GM19463 (cell line): ENCODE data around the gene TOM1L1.

Experiments used
- ATAC-seq: cut with Tn5 transposase; IDR thresholded peaks from one replicate; pipeline ENCODE4 v1.9.1; 2021; ENCODE audit warnings: mild to moderate bottlenecking, moderate library complexity; ENCODE audit not compliant: unreplicated experiment

The TOM1L1 gene

GRCh38 chr17:54892360-54892759, 8.3 kb upstream of the TOM1L1 start:
- ATAC-seq, result no peak

GRCh38 chr17:54898576-54898975, 2.1 kb upstream of the TOM1L1 start:
- ATAC-seq, result no peak

GRCh38 chr17:54899201-54899600, 1.5 kb upstream of the TOM1L1 start:
- no peak for ATAC-seq

DNA sequence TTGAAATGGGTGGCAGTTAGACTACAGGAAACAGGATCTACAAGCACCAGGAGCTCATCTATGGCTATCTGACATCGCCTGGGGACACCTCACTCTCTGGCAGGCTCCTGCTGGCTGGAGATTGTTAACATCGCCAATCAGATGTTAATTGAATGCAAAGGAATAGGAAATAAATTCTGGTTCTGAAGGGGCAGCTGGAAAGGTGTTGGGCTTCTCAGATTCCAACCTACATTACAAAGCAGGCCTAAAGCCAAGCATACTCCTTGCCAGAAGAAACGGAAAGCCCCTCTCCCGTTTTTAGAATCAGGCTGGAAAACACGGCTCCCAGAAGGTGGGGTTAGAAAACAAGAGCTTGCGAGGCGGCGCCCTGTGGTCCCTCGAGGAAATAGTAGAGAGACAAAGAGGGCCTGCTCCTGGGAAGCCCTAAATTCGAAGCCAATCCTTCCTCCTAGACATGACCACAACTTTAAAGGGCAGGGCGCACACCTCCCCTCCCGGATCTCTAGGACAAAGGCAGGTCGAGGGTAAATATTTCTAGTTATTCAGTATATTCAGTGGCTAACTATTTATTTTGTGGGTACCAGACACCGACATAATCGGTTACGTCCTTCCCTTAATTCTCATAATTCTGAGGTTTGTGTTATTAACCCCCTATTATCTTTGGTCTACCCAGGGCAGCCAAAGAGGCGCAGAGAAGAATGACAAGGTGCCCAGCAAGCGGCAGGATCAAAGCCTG, 763 bp upstream of the TOM1L1 start:
- no peak for ATAC-seq

GRCh38 chr17:54901230-54901822, 674 bp downstream of the TOM1L1 start:
- ATAC-seq, result no peak

DNA sequence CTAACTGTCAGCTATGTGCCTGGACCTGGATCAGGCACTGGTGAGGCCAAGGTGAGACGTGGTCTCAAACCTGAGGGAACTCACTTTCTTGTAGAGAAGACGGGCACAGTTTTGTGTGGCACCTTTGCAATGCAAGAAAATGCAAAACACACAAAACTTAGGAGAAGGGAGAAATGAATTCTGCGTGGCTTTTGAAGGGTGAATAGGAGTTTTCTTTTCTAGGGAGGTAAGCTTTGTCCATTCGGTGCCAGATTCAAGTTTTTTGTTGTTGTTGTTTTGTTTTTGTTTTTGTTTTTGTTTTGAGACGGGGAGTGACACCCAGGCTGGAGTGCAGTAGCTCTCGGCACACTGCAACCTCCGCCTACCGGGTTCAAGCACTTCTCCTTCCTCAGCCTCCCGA, 1.4 kb downstream of the TOM1L1 start:
- ATAC-seq, result no peak

- ATAC-seq, result no peak
These were observed 2.0 kb downstream of the TOM1L1 start for GRCh38 chr17:54902611-54903010.

GRCh38 chr17:54903375-54903774, 2.7 kb downstream of the TOM1L1 start:
- ATAC-seq, result peak; percentile 43

GRCh38 chr17:54906683-54907082, 6.0 kb downstream of the TOM1L1 start:
- no peak for ATAC-seq

DNA sequence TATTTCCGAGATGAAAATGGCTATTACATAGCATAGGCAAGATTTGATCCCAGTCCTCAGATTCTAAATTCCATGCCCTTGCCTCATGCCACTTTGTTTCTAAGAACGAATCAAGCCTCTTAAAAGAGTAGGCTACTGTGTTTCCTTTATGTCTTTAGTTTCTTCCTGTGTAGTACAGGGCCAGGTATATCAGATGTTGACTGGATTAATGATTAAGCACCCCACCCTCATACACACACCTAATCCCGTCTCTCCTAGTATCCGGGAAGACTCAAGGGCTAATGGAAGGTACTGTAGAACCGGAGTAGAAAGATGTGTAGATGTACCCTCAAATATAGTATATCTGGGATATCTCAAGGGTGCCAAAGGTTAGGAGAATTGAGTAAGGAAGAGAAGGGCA, 6.7 kb downstream of the TOM1L1 start:
- ATAC-seq, result no peak

- no peak for ATAC-seq
These were observed 9.1 kb downstream of the TOM1L1 start for GRCh38 chr17:54909766-54910165.

GRCh38 chr17:54916721-54917120, 16.1 kb downstream of the TOM1L1 start:
- ATAC-seq, result no peak

DNA sequence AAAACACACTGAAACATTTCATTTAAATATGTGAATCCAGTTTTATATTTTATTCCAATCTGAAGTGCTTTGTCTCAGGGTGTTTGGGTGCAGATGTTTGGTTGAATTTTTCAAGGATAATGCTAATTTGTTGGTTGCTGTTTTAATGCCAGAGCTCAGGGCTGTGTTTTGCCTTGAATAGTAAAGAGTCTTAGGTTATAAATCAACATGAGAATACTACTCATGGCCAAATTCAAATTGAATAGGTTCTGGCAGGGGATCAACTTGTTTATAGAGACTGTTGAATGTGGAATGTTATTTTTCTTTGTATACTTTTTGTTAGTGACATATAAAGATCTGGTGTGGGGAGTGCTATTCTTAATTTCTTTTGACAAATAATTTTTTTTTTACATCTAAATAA, 18.8 kb downstream of the TOM1L1 start:
- no peak for ATAC-seq

DNA sequence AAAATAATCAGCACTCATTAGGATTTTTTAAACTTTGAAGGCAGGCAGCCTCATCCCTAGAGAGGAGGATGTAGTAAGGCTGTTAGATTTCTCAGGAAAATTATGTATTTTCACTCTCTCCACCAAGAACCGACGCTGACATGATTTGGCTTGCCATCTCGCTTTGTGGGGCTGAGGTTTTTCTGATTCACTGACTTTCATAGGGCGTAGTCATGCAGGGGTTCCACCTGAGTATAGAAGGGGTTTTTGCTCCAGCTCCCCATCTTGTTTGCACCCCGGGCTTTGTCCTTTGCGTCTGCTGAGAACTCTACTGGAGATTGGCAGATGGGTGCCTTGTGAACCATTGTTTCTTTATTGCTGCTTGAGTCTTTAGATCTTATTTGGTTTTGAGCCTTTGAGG, 20.2 kb downstream of the TOM1L1 start:
- no peak for ATAC-seq

DNA sequence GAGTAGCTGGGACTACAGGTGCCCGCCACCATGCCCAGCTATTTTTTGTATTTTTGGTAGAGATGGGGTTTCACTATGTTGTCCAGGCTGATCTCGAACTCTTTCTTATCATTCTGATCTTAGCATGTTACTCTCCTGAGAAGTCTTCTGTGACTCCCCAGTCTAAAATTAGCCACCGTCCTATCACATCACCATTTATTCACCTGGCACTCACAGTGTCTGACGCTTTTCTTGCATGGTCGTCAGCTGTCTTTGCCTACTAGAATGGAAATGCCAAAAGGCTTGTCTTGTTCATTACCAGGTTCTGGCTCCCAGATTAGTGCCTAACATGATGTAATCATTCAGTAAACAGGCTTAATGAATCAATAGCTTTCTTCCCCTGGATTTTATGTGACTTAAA, 23.8 kb downstream of the TOM1L1 start:
- ATAC-seq, result no peak

- no peak for ATAC-seq
These were observed 26.9 kb downstream of the TOM1L1 start for GRCh38 chr17:54927525-54927924.

- ATAC-seq, result no peak
These were observed 32.1 kb downstream of the TOM1L1 start for GRCh38 chr17:54932711-54933110.

- no peak for ATAC-seq
These were observed 33.3 kb downstream of the TOM1L1 start for GRCh38 chr17:54933921-54934320.

- ATAC-seq, result no peak
These were observed 34.8 kb downstream of the TOM1L1 start for GRCh38 chr17:54935471-54935870.

- no peak for ATAC-seq
These were observed 36.4 kb downstream of the TOM1L1 start for GRCh38 chr17:54937018-54937417.

- no peak for ATAC-seq
These were observed 36.8 kb downstream of the TOM1L1 start for GRCh38 chr17:54937426-54937825.

GRCh38 chr17:54941285-54941684, 40.6 kb downstream of the TOM1L1 start:
- no peak for ATAC-seq

DNA sequence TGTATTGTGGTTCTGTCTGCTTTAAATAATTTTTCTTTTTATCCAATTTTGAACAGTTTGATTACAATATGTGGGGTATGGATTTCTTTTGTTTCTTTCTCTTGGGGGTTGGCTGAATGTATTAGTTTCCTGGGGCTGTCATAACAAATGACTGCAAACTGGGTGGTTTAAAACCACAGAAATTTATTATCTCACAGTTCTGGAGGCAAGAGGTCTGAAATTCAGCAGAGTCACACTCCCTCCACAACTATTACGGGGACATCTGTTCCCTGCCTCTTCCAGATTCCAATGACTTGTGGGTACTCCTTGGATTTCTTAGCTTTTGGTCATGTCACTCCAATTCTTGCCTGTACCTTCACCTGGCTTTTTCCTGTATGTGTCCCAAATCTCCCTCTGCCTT, 44.1 kb downstream of the TOM1L1 start:
- no peak for ATAC-seq
